HG03060 (cell line): ENCODE measurements around the gene MCIDAS.
A peak's percentile ranks its signal among the peaks of the same experiment; 100 is the strongest.

Experiments used
- ATAC-seq: cut with Tn5 transposase; IDR thresholded peaks from one replicate; pipeline ENCODE4 v1.9.1; 2021; ENCODE audit warnings: low read depth, moderate number of reproducible peaks; ENCODE audit not compliant: unreplicated experiment

The MCIDAS gene

GRCh38 chr5:55222985-55223811 is 3.9 kb downstream of the MCIDAS start:
- ATAC-seq = no peak

DNA sequence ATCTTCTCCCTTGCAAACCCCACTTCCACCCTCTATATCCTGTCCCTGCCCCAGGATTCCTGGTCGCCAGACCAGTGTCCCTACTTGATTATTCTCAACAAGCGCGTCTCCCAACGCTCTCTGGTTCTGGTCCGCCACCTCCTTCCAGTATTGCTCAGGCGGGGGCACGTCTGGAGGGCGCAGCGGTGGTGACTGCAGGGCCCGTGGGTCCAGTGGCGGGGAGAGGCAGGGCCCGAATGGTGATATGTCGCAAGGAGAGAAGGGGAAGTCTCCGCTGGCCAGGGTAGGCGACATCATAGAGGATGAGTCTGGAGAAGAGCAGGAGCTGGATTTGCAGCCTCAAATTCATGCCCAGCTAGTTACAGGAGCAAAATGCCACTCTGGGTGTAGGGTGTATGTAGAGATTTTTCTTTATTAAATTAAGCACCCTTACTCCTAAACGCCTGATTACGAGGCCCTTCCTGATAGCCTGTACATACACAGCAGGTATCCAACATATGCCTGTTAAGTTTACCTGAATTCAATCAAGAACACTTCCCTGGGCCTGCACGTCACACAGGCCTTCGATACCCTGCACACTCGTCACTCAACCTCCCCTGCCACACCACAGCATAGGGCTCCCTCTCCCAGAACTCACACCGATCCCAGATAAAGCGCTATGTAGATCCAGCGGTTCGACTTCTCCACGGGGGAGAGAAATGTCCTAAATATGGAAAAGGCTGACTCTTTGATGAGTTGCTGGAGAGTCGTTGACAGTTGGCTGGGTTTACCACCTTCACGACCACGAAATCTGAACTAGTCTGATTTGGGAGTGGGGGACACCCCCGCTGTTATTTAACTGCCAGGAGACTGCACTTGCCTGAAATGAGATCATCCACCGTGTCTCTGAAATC is 4.8 kb downstream of the MCIDAS start:
- no peak for ATAC-seq

- ATAC-seq = no peak
Observed at GRCh38 chr5:55220433-55221185, 6.5 kb downstream of the MCIDAS start.

- ATAC-seq = no peak
Observed at GRCh38 chr5:55219770-55220169, 7.3 kb downstream of the MCIDAS start.

GRCh38 chr5:55218967-55219366 is 8.1 kb downstream of the MCIDAS start:
- no peak for ATAC-seq

- ATAC-seq = no peak
Observed at GRCh38 chr5:55211184-55211874, 15.8 kb downstream of the MCIDAS start.

DNA sequence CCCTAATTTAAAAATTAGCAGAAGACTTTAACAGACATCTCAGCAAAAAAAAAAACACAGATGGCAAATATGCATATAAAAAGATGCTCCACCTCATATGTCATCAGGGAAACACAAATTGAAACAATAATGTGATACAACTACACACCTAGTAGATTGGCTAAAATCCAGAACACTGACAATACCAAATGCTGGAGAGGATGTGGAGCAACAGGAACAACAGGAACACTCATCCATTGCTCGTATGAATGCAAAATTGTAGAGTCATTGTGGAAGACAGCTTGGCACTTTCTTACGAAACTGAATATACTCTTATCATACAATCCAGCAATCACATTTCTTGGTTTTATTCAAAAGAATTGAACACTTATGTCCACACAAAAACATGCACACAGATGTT is 22.1 kb downstream of the MCIDAS start:
- ATAC-seq = no peak

DNA sequence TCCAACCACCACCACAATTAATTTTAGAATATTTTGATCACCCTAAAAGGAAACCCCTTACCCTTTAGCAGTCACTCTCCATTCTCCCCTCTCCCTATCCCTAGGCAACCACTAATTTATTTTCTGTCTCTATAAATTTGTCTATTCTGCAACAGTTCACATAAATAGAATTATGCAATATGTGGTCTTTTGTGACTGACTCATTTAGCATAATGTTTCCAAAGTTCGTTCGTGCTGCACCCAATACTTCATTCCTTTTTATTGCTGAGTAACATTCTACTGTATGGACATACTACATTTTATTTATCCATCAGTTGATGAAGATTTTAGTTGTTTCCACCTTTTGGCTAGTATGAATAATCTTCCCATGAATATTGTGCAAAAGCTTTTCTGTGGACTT is 36.0 kb downstream of the MCIDAS start:
- no peak for ATAC-seq

DNA sequence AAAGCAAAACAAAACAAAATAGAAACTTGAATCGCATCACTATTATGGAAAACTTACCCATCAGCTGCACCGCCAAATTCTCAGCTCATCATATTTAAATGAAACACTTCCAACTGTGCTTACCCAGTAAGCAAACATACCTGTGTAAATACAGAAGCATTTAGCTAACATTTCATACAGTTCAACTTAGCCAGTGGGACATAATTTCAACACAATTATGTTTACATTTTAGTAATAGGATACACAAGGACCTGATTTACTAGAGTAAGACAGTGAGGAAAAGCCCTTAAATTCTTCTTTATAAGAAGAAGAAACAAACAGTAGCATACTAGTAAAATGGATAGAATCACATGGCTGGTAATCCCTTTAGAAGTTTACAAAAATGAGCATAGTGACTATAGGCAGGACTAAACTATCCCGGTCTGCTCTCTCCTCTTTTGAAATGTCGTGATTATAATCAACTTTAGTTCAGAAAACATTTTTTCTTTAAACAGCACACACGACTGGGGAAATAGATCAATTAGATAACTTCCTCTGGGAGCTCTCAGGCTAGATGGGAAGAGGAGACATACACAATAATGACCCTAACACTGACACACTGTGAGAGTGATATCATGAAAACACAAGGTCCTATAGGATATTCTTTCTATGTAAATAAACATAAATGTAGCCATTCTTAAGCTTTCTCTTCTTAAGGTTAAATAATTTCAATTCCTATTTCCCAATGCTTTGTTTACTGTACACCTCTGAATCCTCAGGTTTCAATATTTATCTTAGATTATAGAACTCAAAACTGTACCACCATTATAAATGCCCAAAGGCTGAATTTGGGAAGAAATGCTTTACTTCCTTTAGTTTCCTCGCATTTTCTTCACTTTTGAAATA is 38.2 kb downstream of the MCIDAS start:
- ATAC-seq = no peak

- ATAC-seq = no peak
Observed at GRCh38 chr5:55187370-55187769, 39.7 kb downstream of the MCIDAS start.

GRCh38 chr5:55180016-55180415 is 47.1 kb downstream of the MCIDAS start:
- ATAC-seq = no peak

- ATAC-seq = no peak
Observed at GRCh38 chr5:55177078-55177477, 50.0 kb downstream of the MCIDAS start.

- ATAC-seq = no peak
Observed at GRCh38 chr5:55176176-55176818, 50.8 kb downstream of the MCIDAS start.

DNA sequence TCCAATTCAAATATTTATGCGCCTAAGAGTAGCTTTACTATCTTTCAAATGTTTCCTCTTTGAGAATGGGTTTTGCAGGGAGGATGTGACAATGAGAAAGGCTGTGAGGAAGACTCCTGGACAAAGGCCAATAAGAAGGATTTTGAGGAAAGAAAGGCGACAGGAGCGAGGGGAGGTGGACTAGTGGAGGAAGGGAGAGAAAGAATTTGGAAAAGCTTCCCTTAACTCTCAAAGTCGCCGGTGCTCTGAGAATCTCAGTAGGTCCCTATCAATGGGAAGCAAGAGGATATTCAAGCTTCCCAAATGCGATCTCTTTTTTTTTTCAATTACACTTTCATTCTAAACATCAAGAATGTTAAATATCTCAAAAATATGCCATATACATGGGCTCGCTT is 51.3 kb downstream of the MCIDAS start:
- no peak for ATAC-seq

- no peak for ATAC-seq
Observed at GRCh38 chr5:55173687-55174230, 53.4 kb downstream of the MCIDAS start.

- no peak for ATAC-seq
Observed at GRCh38 chr5:55172937-55173686, 54.0 kb downstream of the MCIDAS start, which contains the start of gene CDC20B. Gene CDC20B (minus strand): TSS chr5:55173177. CDS start chr5:55173000, 177 bp downstream.

DNA sequence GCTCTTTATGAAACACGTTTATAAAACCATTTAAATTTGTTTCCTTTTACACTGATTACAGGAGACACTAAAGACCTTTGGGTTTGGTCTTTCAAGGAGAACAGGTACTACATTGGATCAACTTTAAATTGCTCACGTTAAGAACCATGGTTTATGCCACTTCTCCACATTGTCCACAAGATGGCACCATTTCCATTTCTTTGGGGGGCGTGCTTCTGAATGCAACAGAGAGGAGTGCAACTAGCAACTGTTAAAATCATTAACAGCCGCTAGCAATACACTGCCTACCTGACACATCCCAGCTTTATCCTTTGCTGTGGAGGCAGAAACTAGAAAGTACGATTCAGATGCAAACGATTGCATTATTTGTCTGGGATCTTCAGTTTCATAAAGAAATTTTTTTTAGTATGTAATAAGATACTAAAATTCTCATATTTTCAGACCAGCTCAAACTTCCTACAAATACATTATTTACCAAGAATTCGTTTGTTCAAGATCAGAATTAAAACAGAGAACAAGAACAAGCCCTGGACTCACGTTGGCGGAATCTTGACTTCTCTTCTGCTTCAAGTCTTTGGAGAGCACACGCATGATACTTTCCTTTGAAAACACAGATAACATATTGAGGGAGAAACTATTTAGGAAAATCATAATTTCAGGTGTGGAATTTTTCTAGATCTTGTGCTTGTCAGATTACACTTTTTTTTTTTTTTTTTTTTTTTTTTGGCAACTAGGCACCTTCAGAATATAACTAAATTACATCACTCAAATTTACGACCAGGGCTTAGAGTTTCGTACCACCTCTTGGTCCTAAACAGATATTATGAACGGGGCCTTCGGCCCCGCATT is 54.8 kb downstream of the MCIDAS start:
- ATAC-seq = peak; percentile 63
